PC-3 (cell line): ENCODE results near the gene SMYD3. TPM values are rescaled to one million over a fixed set of nuclear protein-coding genes. Genes with fewer than 3 reads are reported as not detected.

Experiments used
- ATAC-seq: fragments of 200-7000 bp; cut with Tn5 transposase; 2 replicates; pipeline ENCODE4 v1.9.1; 2020; ENCODE audit warnings: mild to moderate bottlenecking, moderate library complexity
- BruUV-seq: library from RNA; stranded (reverse); fragments of 400-500 nt; replicated peaks from 2 replicates; lab custom pipeline; 2021; lab: Mats Ljungman, UMichigan
- CTCF ChIA-PET: fragments of 300-600 bp; sonication (Branson Sonifier 250); formaldehyde crosslinking; loops from one replicate; lab custom pipeline; 2022; ENCODE audit warnings: antibody characterized with exemption; lab: Charles Lee
- POLR2A ChIA-PET: fragments of 300-600 bp; sonication (Branson Sonifier 250); formaldehyde crosslinking; loops from one replicate; lab custom pipeline; 2022; ENCODE audit warnings: antibody characterized with exemption; ENCODE audit not compliant: unreplicated experiment; lab: Charles Lee
- DNase-seq: peaks from one replicate; pipeline ENCODE4 v3.0.0-alpha.2; 2015
- H2AFZ ChIP-seq: fragments of 300-600 bp; sonication (generic); 2 replicates; pipeline ENCODE4 v1.6.0; 2016; ENCODE audit warnings: antibody characterized with exemption, low read length
- H3F3A ChIP-seq: fragments of 300-600 bp; sonication (generic); one replicate; pipeline ENCODE4 v1.6.0; 2017; ENCODE audit warnings: antibody characterized with exemption, low read length, control low read depth, mild to moderate bottlenecking; ENCODE audit not compliant: unreplicated experiment
- H3K27ac ChIP-seq: fragments of 300-600 bp; sonication (generic); 2 replicates; pipeline ENCODE4 v1.5.1; 2016; ENCODE audit warnings: mild to moderate bottlenecking, low read length
- H3K27me3 ChIP-seq: fragments of 300-600 bp; sonication (generic); 2 replicates; pipeline ENCODE4 v1.6.1; 2016; ENCODE audit warnings: low read length, mixed read lengths
- H3K36me3 ChIP-seq: fragments of 300-600 bp; sonication (generic); 2 replicates; pipeline ENCODE4 v1.6.1; 2016; ENCODE audit warnings: low read depth, mixed run types, low read length, mixed read lengths
- H3K4me1 ChIP-seq: fragments of 300-600 bp; sonication (generic); 2 replicates; pipeline ENCODE4 v1.5.1; 2016; ENCODE audit warnings: low read length; ENCODE audit not compliant: insufficient read depth
- H3K4me2 ChIP-seq: fragments of 300-600 bp; sonication (generic); 2 replicates; pipeline ENCODE4 v1.6.0; 2016; ENCODE audit warnings: low read length
- H3K4me3 ChIP-seq: fragments of 300-600 bp; sonication (generic); 2 replicates; pipeline ENCODE4 v1.5.1; 2016; ENCODE audit warnings: mild to moderate bottlenecking, low read length, mixed read lengths
- H3K79me2 ChIP-seq: fragments of 300-600 bp; sonication (generic); 2 replicates; pipeline ENCODE4 v1.6.1; 2017; ENCODE audit warnings: low read length, mixed read lengths
- H3K9ac ChIP-seq: fragments of 300-600 bp; sonication (generic); 2 replicates; pipeline ENCODE4 v1.6.0; 2016; ENCODE audit warnings: mild to moderate bottlenecking, low read length
- H3K9me2 ChIP-seq: fragments of 300-600 bp; sonication (generic); replicated peaks from 2 replicates; pipeline ENCODE4 v1.6.1; 2016; ENCODE audit warnings: mixed run types, low read length, mixed read lengths
- H3K9me3 ChIP-seq: fragments of 300-600 bp; sonication (generic); 2 replicates; pipeline ENCODE4 v1.6.1; 2016; ENCODE audit warnings: low read length, mixed read lengths
- H4K20me1 ChIP-seq: fragments of 300-600 bp; sonication (generic); 2 replicates; pipeline ENCODE4 v1.6.1; 2016; ENCODE audit warnings: low read length, mixed read lengths
- CTCF ChIP-seq: fragments of 300-600 bp; sonication (generic); conservative IDR thresholded peaks from 2 replicates; pipeline ENCODE4 v1.5.1; 2017; ENCODE audit warnings: antibody characterized with exemption, low read depth, mild to moderate bottlenecking, low read length
- EZH2 ChIP-seq: fragments of 300-600 bp; sonication (generic); IDR thresholded peaks from one replicate; pipeline ENCODE4 v1.6.1; 2017; ENCODE audit warnings: antibody characterized with exemption, mild to moderate bottlenecking, low read length; ENCODE audit not compliant: unreplicated experiment
- EZH2phosphoT487 ChIP-seq: fragments of 300-600 bp; sonication (generic); IDR thresholded peaks from 2 replicates; pipeline ENCODE4 v1.6.1; 2018; ENCODE audit warnings: mild to moderate bottlenecking, antibody characterized with exemption, low read length, borderline replicate concordance
- intact Hi-C: fragments of 100-400 bp; cut with micrococcal nuclease; formaldehyde crosslinking; loops from 2 replicates; pipeline ENCODE4 v1.9.0; 2023
- total RNA-seq: library from RNA; depleted of rRNA; stranded (reverse); fragments of >200 nt; gene quantifications from 2 replicates; pipeline ENCODE4 v1.2.3, GENCODE V29; 2014

SMYD3 gene
- total RNA-seq, 1 experiment from 2014 or later = 33.0 TPM

GRCh38 chr1:245829826-245830225, 677.3 kb downstream of the SMYD3 start:
- ATAC-seq = no peak
- no peak for TF ChIP-seq CTCF
- no peak for TF ChIP-seq EZH2
- TF ChIP-seq EZH2phosphoT487 = no peak
- ChIA-PET POLR2A (no interaction called here), CTCF (no interaction called here)
- Histone ChIP-seq H3K27ac (no peak overlapping the region), H3K4me3 (no peak overlapping the region), H3K9me2 (no peaks in the 10 kb centered on the region), H3K79me2 (no peaks in the 10 kb centered on the region), H3K4me2 (no peak overlapping the region), H3F3A (no peaks in the 10 kb centered on the region), H3K36me3 (no peaks in the 10 kb centered on the region), H3K4me1 (no peaks in the 10 kb centered on the region), H4K20me1 (no peaks in the 10 kb centered on the region), H3K9me3 (no peaks in the 10 kb centered on the region), H3K27me3 (no peaks in the 10 kb centered on the region), H2AFZ (no peak overlapping the region), H3K9ac (no peak overlapping the region)
- no peak for DNase-seq
- BruUV-seq = no TSS peak
- intact Hi-C loops = no loop called here

GRCh38 chr1:245829194-245829593, 677.9 kb downstream of the SMYD3 start:
- Histone ChIP-seq H3K27ac (no peak overlapping the region), H3K9me3 (no peaks in the 10 kb centered on the region), H3K4me3 (no peak overlapping the region), H4K20me1 (no peaks in the 10 kb centered on the region), H3K4me2 (no peak overlapping the region), H2AFZ (no peak overlapping the region), H3K4me1 (no peaks in the 10 kb centered on the region), H3K9me2 (no peaks in the 10 kb centered on the region), H3K79me2 (no peaks in the 10 kb centered on the region), H3K27me3 (no peaks in the 10 kb centered on the region), H3K9ac (no peak overlapping the region), H3K36me3 (no peaks in the 10 kb centered on the region), H3F3A (no peaks in the 10 kb centered on the region)
- CTCF ChIA-PET = no interaction called here
- intact Hi-C loops = no loop called here
- DNase-seq (no peak), ATAC-seq (no peak)
- POLR2A ChIA-PET = no interaction called here
- TF ChIP-seq EZH2phosphoT487 (no peak), CTCF (no peak), EZH2 (no peak)
- BruUV-seq = no TSS peak

- ATAC-seq (no peak), DNase-seq (no peak)
- H3K4me2 ChIP-seq = no peak overlapping the region
- H3K9me3 ChIP-seq = no peaks in the 10 kb centered on the region
- H3K79me2 ChIP-seq = no peaks in the 10 kb centered on the region
- H4K20me1 ChIP-seq = no peaks in the 10 kb centered on the region
- TF ChIP-seq EZH2phosphoT487 (no peak), CTCF (no peak), EZH2 (no peak)
- no peaks in the 10 kb centered on the region for H3K36me3 ChIP-seq
- H3K27me3 ChIP-seq = no peaks in the 10 kb centered on the region
- CTCF ChIA-PET = no interaction called here
- no TSS peak for BruUV-seq
- intact Hi-C loops = no loop called here
- peaks cover 13% of the 10 kb centered on the region for H3K4me1 ChIP-seq
- H3K27ac ChIP-seq = no peak overlapping the region
- no peak overlapping the region for H3K4me3 ChIP-seq
- POLR2A ChIA-PET = no interaction called here
- no peak overlapping the region for H2AFZ ChIP-seq
- H3F3A ChIP-seq = no peaks in the 10 kb centered on the region
- no peak overlapping the region for H3K9ac ChIP-seq
- no peaks in the 10 kb centered on the region for H3K9me2 ChIP-seq
These were observed 679.8 kb downstream of the SMYD3 start for GRCh38 chr1:245827301-245827700.
